Kidney (tissue), 14 donors: Measurements from ENCODE around the gene KCNT2. TPM values are rescaled to one million over a fixed set of nuclear protein-coding genes. Genes with fewer than 3 reads are reported as not detected.

Experiments
- DNase-seq, 5 donors: peaks; one replicate each; pipeline ENCODE4 v3.0.0-alpha.2; 2013 to 2020
- FAIRE-seq: peaks from 2 replicates; lab custom pipeline; 2012; peaks lifted over from hg19 to GRCh38; lab: Jason Lieb, UNC
- H3K27ac ChIP-seq, 2 donors: one replicate each; pipeline ENCODE4 v1.7.0; 2013; ENCODE audit warnings: low read depth in 2 of 2, low read length in 2 of 2, inconsistent platforms in 1 of 2
- H3K27me3 ChIP-seq: one replicate; pipeline ENCODE4 v1.7.1; 2013; ENCODE audit warnings: low read length, inconsistent platforms; ENCODE audit not compliant: control insufficient read depth, insufficient read depth
- H3K36me3 ChIP-seq, 3 donors: one replicate each; pipeline versions ENCODE4 v1.7.0 to v1.7.1; 2013; ENCODE audit warnings: low read length in 3 of 3, control low read depth in 1 of 3, inconsistent platforms in 1 of 3; ENCODE audit not compliant: insufficient read depth in 3 of 3, control insufficient read depth in 2 of 3
- H3K4me1 ChIP-seq, 3 donors: one replicate each; pipeline versions ENCODE4 v1.7.0 to v1.7.1; 2013; ENCODE audit warnings: low read length in 3 of 3, inconsistent platforms in 1 of 3, low read depth in 1 of 3; ENCODE audit not compliant: control insufficient read depth in 2 of 3, insufficient read depth in 2 of 3
- H3K4me3 ChIP-seq, 3 donors: one replicate each; pipeline versions ENCODE4 v1.7.0 to v1.8.1; 2013; ENCODE audit warnings: low read length in 3 of 3, control low read depth in 1 of 3, inconsistent platforms in 1 of 3
- H3K9ac ChIP-seq, 3 donors: one replicate each; pipeline versions ENCODE4 v1.7.0 to v1.7.1; 2013; ENCODE audit warnings: low read length in 3 of 3, control low read depth in 1 of 3, inconsistent platforms in 1 of 3
- H3K9me3 ChIP-seq, 3 donors: one replicate each; pipeline versions ENCODE4 v1.7.0 to v1.7.1; 2013; ENCODE audit warnings: low read length in 3 of 3, control low read depth in 1 of 3, inconsistent platforms in 1 of 3; ENCODE audit not compliant: control insufficient read depth in 2 of 3, insufficient read depth in 1 of 3
- intact Hi-C: fragments of 100-400 bp; cut with DNase I; formaldehyde crosslinking; loops from one replicate; pipeline ENCODE4 v1.11.1; 2022
- polyA plus RNA-seq: library from polyadenylated mRNA; stranded (reverse); fragments of 350-450 nt; fragmentation: Illumina TruSeq; extraction: RNeasy Lipid Tissue Mini Kit (QIAGEN cat#74804); gene quantifications from one replicate; pipeline ENCODE4 v1.2.3, GENCODE V29; 2014; ENCODE audit warnings: low read depth, low replicate concordance; ENCODE audit not compliant: insufficient read depth
- total RNA-seq: library from RNA; stranded (reverse); fragmentation: NEBNext Ultra II Directional; extraction: Animal tissue kit (Norgen Biotek cat#: 25700); gene quantifications from one replicate; pipeline ENCODE4 v1.2.1, GENCODE V29; 2021
- TF ChIP-seq, protein P1 (sequence below): IDR thresholded peaks from 3 replicates; pipeline ENCODE4 v1.5.1; 2012; ENCODE audit warnings: mild to moderate bottlenecking, moderate library complexity, borderline replicate concordance; ENCODE audit not compliant: insufficient read depth; ENCODE audit errors: extremely low read depth
- donor health status: control.
- donor health status: control.
- donor health status: control.
- donor health status: control.
- donor health status: control.
- donor health status: DM: yes; HTN: yes; CAD: no.
- donor health status: Normal renal cell carcinoma (clear cell type).

Gene KCNT2
- total and polyA plus RNA-seq, 2 donors from 2014 or later = 0.39 to 6.3 TPM

DNA sequence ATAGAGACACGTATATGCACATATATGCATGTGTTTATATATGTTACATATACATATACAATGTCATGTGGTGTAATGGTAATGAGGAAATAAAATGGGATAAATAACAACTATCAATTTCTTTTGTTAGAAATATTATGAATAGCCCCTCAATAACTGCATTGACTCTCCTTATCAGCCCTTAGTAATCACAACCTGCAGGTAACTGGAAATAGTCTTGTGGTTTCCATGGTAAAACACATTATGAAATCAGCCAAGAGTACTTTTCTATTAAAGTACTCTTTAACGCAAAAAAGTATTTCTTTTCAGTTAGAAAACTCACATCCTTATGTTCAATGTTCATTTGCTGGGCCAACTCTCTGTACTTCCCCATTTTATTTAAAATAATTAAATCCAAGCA lies 105.8 kb downstream of the KCNT2 start:
- H3K4me1 ChIP-seq = no peaks in the 10 kb centered on the region
- H3K27ac ChIP-seq = no peak overlapping the region
- no peaks in the 10 kb centered on the region for H3K27me3 ChIP-seq
- DNase-seq = no peak
- no peak for FAIRE-seq
- TF ChIP-seq, protein P1, sequence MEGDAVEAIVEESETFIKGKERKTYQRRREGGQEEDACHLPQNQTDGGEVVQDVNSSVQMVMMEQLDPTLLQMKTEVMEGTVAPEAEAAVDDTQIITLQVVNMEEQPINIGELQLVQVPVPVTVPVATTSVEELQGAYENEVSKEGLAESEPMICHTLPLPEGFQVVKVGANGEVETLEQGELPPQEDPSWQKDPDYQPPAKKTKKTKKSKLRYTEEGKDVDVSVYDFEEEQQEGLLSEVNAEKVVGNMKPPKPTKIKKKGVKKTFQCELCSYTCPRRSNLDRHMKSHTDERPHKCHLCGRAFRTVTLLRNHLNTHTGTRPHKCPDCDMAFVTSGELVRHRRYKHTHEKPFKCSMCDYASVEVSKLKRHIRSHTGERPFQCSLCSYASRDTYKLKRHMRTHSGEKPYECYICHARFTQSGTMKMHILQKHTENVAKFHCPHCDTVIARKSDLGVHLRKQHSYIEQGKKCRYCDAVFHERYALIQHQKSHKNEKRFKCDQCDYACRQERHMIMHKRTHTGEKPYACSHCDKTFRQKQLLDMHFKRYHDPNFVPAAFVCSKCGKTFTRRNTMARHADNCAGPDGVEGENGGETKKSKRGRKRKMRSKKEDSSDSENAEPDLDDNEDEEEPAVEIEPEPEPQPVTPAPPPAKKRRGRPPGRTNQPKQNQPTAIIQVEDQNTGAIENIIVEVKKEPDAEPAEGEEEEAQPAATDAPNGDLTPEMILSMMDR = no peak
- no peak overlapping the region for H3K9ac ChIP-seq
- no peak overlapping the region for H3K4me3 ChIP-seq
- intact Hi-C loops = no loop called here
- no peaks in the 10 kb centered on the region for H3K36me3 ChIP-seq
- H3K9me3 ChIP-seq = no peaks in the 10 kb centered on the region

DNA sequence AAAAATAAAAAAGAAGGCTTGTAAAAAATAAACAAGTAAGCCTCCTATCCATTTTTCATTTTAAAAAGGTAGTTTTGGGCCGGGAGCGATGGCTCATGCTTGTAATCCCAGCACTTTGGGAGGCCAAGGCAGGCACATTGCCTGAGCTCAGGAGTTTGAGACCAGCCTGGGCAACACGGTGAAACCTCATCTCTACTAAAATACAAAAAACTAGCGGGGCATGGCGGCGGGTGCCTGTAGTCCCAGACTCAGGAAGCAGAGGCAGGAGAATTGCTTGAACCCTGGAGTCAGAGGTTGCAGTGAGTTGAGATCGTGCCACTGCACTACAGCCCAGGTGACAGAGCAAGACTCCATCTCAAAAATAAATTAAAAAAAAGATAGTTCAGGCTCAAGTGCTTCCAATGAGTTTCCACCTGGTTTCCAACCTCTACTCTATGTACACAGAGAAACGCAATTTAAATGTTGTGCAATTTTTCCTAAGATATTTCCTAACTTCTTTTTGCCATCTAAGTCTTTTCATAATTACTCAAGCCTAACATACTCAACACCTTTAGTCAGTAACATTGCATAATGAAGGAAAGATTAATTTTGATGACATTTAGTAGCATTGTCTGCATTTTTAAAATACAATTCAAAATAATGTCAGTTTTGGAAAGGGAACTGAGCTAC lies 106.3 kb downstream of the KCNT2 start:
- intact Hi-C loops = no loop called here
- no peaks in the 10 kb centered on the region for H3K27me3 ChIP-seq
- FAIRE-seq (no peak), DNase-seq (no peak)
- H3K27ac ChIP-seq = no peak overlapping the region
- H3K9ac ChIP-seq = no peak overlapping the region
- H3K36me3 ChIP-seq = no peaks in the 10 kb centered on the region
- H3K9me3 ChIP-seq = no peaks in the 10 kb centered on the region
- TF ChIP-seq, protein P1 = no peak
- no peak overlapping the region for H3K4me3 ChIP-seq
- H3K4me1 ChIP-seq = no peaks in the 10 kb centered on the region

DNA sequence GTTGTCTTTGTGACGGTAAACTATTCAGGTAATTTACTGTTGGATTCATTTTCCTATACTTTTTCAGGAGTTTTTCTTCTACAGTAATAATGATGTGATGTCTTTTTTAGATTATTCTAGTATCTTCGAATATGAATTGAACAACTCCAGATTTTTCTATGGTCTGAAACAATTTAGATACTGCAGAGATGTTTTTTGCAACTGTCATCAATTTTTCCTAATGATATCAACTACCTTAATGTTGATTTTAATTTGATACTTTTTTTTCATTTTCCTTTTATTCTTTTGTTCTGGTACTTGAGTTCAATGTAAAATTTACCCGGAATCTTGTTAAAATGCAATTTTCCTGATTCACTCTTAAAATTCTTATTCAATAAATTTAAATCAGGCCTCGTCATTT lies 110.4 kb downstream of the KCNT2 start:
- no peaks in the 10 kb centered on the region for H3K36me3 ChIP-seq
- no peaks in the 10 kb centered on the region for H3K4me1 ChIP-seq
- H3K9me3 ChIP-seq = no peaks in the 10 kb centered on the region
- DNase-seq (no peak), FAIRE-seq (no peak)
- intact Hi-C loops = no loop called here
- no peak overlapping the region for H3K27ac ChIP-seq
- no peak overlapping the region for H3K4me3 ChIP-seq
- no peak overlapping the region for H3K9ac ChIP-seq
- TF ChIP-seq, protein P1 = no peak
- no peaks in the 10 kb centered on the region for H3K27me3 ChIP-seq

DNA sequence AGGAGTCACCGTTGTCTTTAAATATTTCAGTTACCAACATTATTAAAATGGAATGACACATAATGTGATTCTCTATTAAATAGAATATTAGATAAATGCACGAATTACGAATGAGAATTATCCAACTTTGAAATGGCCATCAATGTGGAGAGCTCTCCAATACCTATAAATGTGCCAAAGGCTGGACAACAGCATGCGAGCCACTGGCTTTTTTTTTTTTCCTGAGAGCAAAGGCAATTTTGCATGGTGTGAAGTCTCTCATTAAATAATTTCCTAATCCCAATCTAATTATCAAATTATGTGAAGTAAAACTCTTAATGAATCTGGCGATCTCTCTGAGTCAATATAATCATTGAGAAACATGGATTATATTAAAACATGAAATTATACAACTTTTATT lies 113.5 kb downstream of the KCNT2 start:
- Histone ChIP-seq H3K27ac (no peak overlapping the region), H3K9ac (no peak overlapping the region), H3K4me3 (no peak overlapping the region), H3K4me1 (no peaks in the 10 kb centered on the region), H3K27me3 (no peaks in the 10 kb centered on the region), H3K9me3 (no peaks in the 10 kb centered on the region), H3K36me3 (no peaks in the 10 kb centered on the region)
- intact Hi-C loops = no loop called here
- TF ChIP-seq, protein P1 = no peak
- FAIRE-seq = no peak
- no peak for DNase-seq
